HCT116 (cell line): Measurements from ENCODE around the gene PLAGL2. TPM values are rescaled to one million over a fixed set of nuclear protein-coding genes. Genes with fewer than 3 reads are reported as not detected.

Experiments
- ATAC-seq: fragments of 200-7000 bp; cut with Tn5 transposase; 2 replicates; pipeline ENCODE4 v1.9.1; 2020; ENCODE audit warnings: mild to moderate bottlenecking, moderate library complexity
- BruUV-seq: library from RNA; stranded (reverse); fragments of 400-500 nt; replicated peaks from 2 replicates; lab custom pipeline; 2021; lab: Mats Ljungman, UMichigan
- CTCF ChIA-PET: fragments of 300-600 bp; sonication (Branson Sonifier 250); formaldehyde crosslinking; loops from one replicate; lab custom pipeline; 2021; ENCODE audit warnings: antibody characterized with exemption; lab: Charles Lee
- POLR2A ChIA-PET: fragments of 300-600, 350-600 bp; sonication (Branson Sonifier 250); formaldehyde crosslinking; loops from one replicate; lab custom pipeline; 2021; ENCODE audit warnings: antibody characterized with exemption; lab: Charles Lee
- RAD21 ChIA-PET, 2 experiments: fragments of 300-600 bp; sonication (Branson Sonifier 250); formaldehyde crosslinking; loops; one replicate each; lab custom pipeline; 2023; ENCODE audit warnings: low total read pairs in 2 of 2; ENCODE audit not compliant: uncharacterized antibody in 2 of 2, unreplicated experiment in 2 of 2, low non-redundant PET in 1 of 2; lab: Charles Lee
- DNase-seq: peaks from one replicate; pipeline ENCODE4 v3.0.0-alpha.2; 2010; ENCODE audit warnings: low read depth, low spot score
- H2AFZ ChIP-seq: fragments of 200-600 bp; shearing (Covaris generic), sonication (generic); 2 replicates; pipeline ENCODE4 v1.6.1; 2017; ENCODE audit warnings: low read depth, mixed run types, mixed read lengths, antibody characterized with exemption, low read length; ENCODE audit not compliant: poor library complexity, severe bottlenecking
- H3K27ac ChIP-seq: 2 replicates; pipeline ENCODE4 v1.5.1; 2012; ENCODE audit warnings: low read depth, low read length
- H3K27me3 ChIP-seq: fragments of 200-600 bp; sonication (generic); 2 replicates; pipeline ENCODE4 v1.6.1; 2016; ENCODE audit warnings: mixed run types, low read length, mixed read lengths; ENCODE audit not compliant: insufficient read depth
- H3K36me3 ChIP-seq, 2 experiments: fragments of 200-500 bp in 1 of 2; fragments of 200-600 bp in 1 of 2; sonication (Bioruptor generic) in 1 of 2; sonication (generic) in 1 of 2; 2 replicates each; pipeline versions ENCODE4 v1.5.1 to v1.6.1; 2014 to 2016; ENCODE audit warnings: low read length in 2 of 2, inconsistent platforms in 1 of 2, mixed read lengths in 1 of 2, mixed run types in 1 of 2; ENCODE audit not compliant: insufficient read depth in 2 of 2, control insufficient read depth in 1 of 2
- H3K4me1 ChIP-seq, 2 experiments: fragments of 200-600 bp in 1 of 2; sonication (generic) in 1 of 2; 2 replicates each; pipeline versions ENCODE4 v1.5.1 to v1.6.1; 2012 to 2017; ENCODE audit warnings: low read length in 2 of 2, inconsistent platforms in 1 of 2, mild to moderate bottlenecking in 1 of 2, mixed read lengths in 1 of 2, mixed run types in 1 of 2, moderate library complexity in 1 of 2; ENCODE audit not compliant: insufficient read depth in 2 of 2, control insufficient read depth in 1 of 2
- H3K4me2 ChIP-seq: fragments of 200-600 bp; sonication (generic); 2 replicates; pipeline ENCODE4 v1.6.1; 2017; ENCODE audit warnings: mixed run types, low read length, mixed read lengths
- H3K4me3 ChIP-seq, 2 experiments: fragments of 200-600 bp in 1 of 2; sonication (generic) in 1 of 2; replicated peaks in 1 of 2; 2 replicates each; pipeline ENCODE4 v1.5.1; 2011 to 2016; ENCODE audit warnings: low read length in 2 of 2, control low read depth in 1 of 2, low read depth in 1 of 2, mild to moderate bottlenecking in 1 of 2, mixed read lengths in 1 of 2, mixed run types in 1 of 2
- H3K79me2 ChIP-seq: fragments of 200-600 bp; sonication (generic); 2 replicates; pipeline ENCODE4 v1.6.1; 2017; ENCODE audit warnings: mild to moderate bottlenecking, mixed run types, low read length, moderate library complexity, mixed read lengths; ENCODE audit not compliant: insufficient read depth
- H3K9ac ChIP-seq: fragments of 200-600 bp; sonication (generic); 2 replicates; pipeline ENCODE4 v1.6.1; 2016; ENCODE audit warnings: low read length, mixed read lengths
- H3K9me2 ChIP-seq: fragments of 200-600 bp; sonication (generic), shearing (Covaris generic); 2 replicates; pipeline ENCODE4 v1.6.1; 2017; ENCODE audit warnings: mixed run types, mild to moderate bottlenecking, moderate library complexity; ENCODE audit not compliant: insufficient read depth
- H3K9me3 ChIP-seq, 2 experiments: fragments of 200-500 bp in 1 of 2; fragments of 200-600 bp in 1 of 2; sonication (Bioruptor generic) in 1 of 2; sonication (generic) in 1 of 2; 2 replicates each; pipeline ENCODE4 v1.6.1; 2014 to 2017; ENCODE audit warnings: low read length in 2 of 2, mixed read lengths in 2 of 2, inconsistent platforms in 1 of 2, low read depth in 1 of 2, mild to moderate bottlenecking in 1 of 2, mixed run types in 1 of 2, moderate library complexity in 1 of 2; ENCODE audit not compliant: control insufficient read depth in 1 of 2, insufficient read depth in 1 of 2
- H4K20me1 ChIP-seq: fragments of 200-600 bp; sonication (generic), shearing (Covaris generic); 2 replicates; pipeline ENCODE4 v1.6.1; 2017; ENCODE audit warnings: mixed run types, mild to moderate bottlenecking, moderate library complexity; ENCODE audit not compliant: insufficient read depth
- CEBPB ChIP-seq: IDR thresholded peaks from 2 replicates; pipeline ENCODE4 v1.6.1; 2012; ENCODE audit warnings: low read depth
- ELF1 ChIP-seq: IDR thresholded peaks from 2 replicates; pipeline ENCODE4 v1.6.1; 2012; ENCODE audit warnings: low read depth, borderline replicate concordance
- JUND ChIP-seq: IDR thresholded peaks from 2 replicates; pipeline ENCODE4 v1.6.1; 2012
- POLR2AphosphoS5 ChIP-seq: IDR thresholded peaks from 2 replicates; pipeline ENCODE4 v1.6.1; 2011; ENCODE audit warnings: mild to moderate bottlenecking, low read depth, low read length, moderate library complexity
- SIN3A ChIP-seq: IDR thresholded peaks from 2 replicates; pipeline ENCODE4 v1.6.1; 2012; ENCODE audit warnings: low read depth
- SP1 ChIP-seq: IDR thresholded peaks from 2 replicates; pipeline ENCODE4 v1.6.1; 2012; ENCODE audit warnings: low read depth
- YY1 ChIP-seq: IDR thresholded peaks from 2 replicates; pipeline ENCODE4 v1.6.1; 2011; ENCODE audit warnings: low read length, low read depth, moderate library complexity, mild to moderate bottlenecking; ENCODE audit not compliant: insufficient replicate concordance; ENCODE audit errors: extremely low read depth
- ZNF274 ChIP-seq: fragments of 200-500 bp; sonication (Bioruptor generic); IDR thresholded peaks from 2 replicates; pipeline ENCODE4 v1.6.1; 2014; ENCODE audit warnings: mild to moderate bottlenecking, low read depth, low read length, inconsistent platforms
- intact Hi-C: fragments of 100-400 bp; cut with micrococcal nuclease; formaldehyde crosslinking; loops from 2 replicates; pipeline ENCODE4 v1.10.0; 2022
- total RNA-seq: library from RNA; stranded (reverse); gene quantifications from one replicate; pipeline ENCODE4 v1.2.1, GENCODE V29; 2021; ENCODE audit not compliant: unreplicated experiment
- TF ChIP-seq, protein P1 (sequence below): IDR thresholded peaks from 2 replicates; pipeline ENCODE4 v1.6.1; 2012; ENCODE audit warnings: low read depth

The PLAGL2 gene
- total RNA-seq, 1 experiment from 2014 or later: 18.3 TPM

DNA sequence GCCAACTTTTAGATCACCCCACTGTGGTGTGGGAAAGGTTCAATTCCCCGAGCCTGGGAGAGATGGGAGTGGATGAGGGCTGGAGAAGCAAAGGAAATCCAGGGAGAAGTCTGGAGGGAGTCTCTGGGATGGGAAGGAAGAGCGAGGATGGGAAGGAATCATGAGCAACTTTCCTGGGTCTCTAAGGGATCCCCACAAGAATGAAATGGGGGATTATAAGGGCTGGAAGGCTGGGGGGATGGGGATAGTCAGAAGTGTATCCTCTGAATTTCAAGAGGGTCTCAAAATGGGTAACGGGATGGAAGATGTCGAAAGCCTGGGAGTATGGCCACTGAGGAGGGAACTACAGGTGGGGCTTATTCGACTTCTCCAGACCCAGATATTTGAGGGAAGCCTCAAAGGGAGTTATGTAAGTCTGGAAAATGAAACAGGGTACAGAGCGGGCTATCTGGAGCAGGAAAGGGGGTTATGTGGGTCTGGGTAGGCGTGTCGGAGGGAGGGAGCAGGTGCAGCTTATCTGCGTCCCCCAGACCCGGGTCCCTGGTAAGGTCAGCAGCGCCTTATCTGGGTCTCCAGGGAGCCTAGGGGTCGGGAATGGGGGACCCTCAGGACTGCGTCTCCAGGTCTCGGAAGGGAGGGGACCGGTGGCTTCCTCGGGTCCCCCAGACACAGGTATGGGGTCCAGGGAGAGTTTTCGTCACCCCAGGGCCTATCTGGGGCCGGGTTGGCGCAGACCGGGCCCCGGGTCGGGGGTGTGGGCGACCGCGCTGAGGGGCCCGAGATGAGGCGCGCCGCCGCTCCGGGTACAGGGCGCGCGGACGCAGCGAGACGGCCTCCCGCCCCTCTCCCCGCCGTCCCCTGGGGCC is 550 bp downstream of the PLAGL2 start:
- DNase-seq (no peak), ATAC-seq (peak; percentile 57)
- Histone ChIP-seq H3K27me3 (no peaks in the 10 kb centered on the region), H3K36me3 (peaks cover 17 to 26% of the 10 kb centered on the region in 2 experiments; a peak in 3 of 4 replicates), H4K20me1 (peaks cover 8% of the 10 kb centered on the region; the same call in 1 of the 2 replicates), H3K27ac (peak overlapping the region; percentile 89), H2AFZ (no peak overlapping the region), H3K79me2 (peaks cover 92% of the 10 kb centered on the region), H3K4me2 (peak overlapping the region; percentile 90), H3K9ac (peak overlapping the region; percentile 99), H3K9me2 (no peaks in the 10 kb centered on the region), H3K9me3 (no peaks in the 10 kb centered on the region), H3K4me1 (peaks cover 6 to 27% of the 10 kb centered on the region in 2 experiments; a peak in 3 of 4 replicates), H3K4me3 (peak overlapping the region; percentile 68 to 100)
- ChIA-PET RAD21 (no interaction called here), POLR2A (no interaction called here), CTCF (no interaction called here)
- intact Hi-C loops: loop anchor here (5.0 kb wide), 1 partner anchor 445 kb away; no protein-coding TSS in a partner anchor
- no TSS peak for BruUV-seq
- TF ChIP-seq POLR2AphosphoS5 (no peak), SIN3A (no peak), ELF1 (no peak), CEBPB (no peak), YY1 (no peak), SP1 (no peak), ZNF274 (no peak), JUND (no peak)
- TF ChIP-seq, protein P1, sequence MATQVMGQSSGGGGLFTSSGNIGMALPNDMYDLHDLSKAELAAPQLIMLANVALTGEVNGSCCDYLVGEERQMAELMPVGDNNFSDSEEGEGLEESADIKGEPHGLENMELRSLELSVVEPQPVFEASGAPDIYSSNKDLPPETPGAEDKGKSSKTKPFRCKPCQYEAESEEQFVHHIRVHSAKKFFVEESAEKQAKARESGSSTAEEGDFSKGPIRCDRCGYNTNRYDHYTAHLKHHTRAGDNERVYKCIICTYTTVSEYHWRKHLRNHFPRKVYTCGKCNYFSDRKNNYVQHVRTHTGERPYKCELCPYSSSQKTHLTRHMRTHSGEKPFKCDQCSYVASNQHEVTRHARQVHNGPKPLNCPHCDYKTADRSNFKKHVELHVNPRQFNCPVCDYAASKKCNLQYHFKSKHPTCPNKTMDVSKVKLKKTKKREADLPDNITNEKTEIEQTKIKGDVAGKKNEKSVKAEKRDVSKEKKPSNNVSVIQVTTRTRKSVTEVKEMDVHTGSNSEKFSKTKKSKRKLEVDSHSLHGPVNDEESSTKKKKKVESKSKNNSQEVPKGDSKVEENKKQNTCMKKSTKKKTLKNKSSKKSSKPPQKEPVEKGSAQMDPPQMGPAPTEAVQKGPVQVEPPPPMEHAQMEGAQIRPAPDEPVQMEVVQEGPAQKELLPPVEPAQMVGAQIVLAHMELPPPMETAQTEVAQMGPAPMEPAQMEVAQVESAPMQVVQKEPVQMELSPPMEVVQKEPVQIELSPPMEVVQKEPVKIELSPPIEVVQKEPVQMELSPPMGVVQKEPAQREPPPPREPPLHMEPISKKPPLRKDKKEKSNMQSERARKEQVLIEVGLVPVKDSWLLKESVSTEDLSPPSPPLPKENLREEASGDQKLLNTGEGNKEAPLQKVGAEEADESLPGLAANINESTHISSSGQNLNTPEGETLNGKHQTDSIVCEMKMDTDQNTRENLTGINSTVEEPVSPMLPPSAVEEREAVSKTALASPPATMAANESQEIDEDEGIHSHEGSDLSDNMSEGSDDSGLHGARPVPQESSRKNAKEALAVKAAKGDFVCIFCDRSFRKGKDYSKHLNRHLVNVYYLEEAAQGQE: no peak
